ENCODE data around the gene SLC44A4.

- no peak for TF ChIP-seq SIN3A (conservative IDR thresholded peaks at IDR 0.05 in 1 of 2, IDR thresholded peaks at IDR 0.05 in 1 of 2; ENCODE audit: low read depth in 1 of 2, low read length in 2 of 2)
- TF ChIP-seq POLR2A (IDR thresholded peaks at IDR 0.05; ENCODE audit: control extremely low read depth in 1 of 2, low read depth in 2 of 2, low read length in 2 of 2), result no peak
- TF ChIP-seq CHD1 (IDR thresholded peaks at IDR 0.05; ENCODE audit: low read depth, low read length), result no peak
- TF ChIP-seq RAD21 (IDR thresholded peaks at IDR 0.05 in 1 of 2, conservative IDR thresholded peaks at IDR 0.05 in 1 of 2; ENCODE audit: low read depth in 2 of 2, low read length in 2 of 2), result no peak
- TF ChIP-seq, protein P1, sequence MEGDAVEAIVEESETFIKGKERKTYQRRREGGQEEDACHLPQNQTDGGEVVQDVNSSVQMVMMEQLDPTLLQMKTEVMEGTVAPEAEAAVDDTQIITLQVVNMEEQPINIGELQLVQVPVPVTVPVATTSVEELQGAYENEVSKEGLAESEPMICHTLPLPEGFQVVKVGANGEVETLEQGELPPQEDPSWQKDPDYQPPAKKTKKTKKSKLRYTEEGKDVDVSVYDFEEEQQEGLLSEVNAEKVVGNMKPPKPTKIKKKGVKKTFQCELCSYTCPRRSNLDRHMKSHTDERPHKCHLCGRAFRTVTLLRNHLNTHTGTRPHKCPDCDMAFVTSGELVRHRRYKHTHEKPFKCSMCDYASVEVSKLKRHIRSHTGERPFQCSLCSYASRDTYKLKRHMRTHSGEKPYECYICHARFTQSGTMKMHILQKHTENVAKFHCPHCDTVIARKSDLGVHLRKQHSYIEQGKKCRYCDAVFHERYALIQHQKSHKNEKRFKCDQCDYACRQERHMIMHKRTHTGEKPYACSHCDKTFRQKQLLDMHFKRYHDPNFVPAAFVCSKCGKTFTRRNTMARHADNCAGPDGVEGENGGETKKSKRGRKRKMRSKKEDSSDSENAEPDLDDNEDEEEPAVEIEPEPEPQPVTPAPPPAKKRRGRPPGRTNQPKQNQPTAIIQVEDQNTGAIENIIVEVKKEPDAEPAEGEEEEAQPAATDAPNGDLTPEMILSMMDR (IDR thresholded peaks at IDR 0.05; ENCODE audit: control extremely low read depth in 1 of 3, insufficient read depth in 1 of 3, low read depth in 1 of 3, low read length in 3 of 3), result no peak
- TF ChIP-seq TAF1 (IDR thresholded peaks at IDR 0.05; ENCODE audit: low read depth, low read length), result no peak
- TF ChIP-seq EP300 (IDR thresholded peaks at IDR 0.05; ENCODE audit: borderline replicate concordance in 1 of 2, low read depth in 2 of 2, low read length in 2 of 2), result no peak
- no peak for TF ChIP-seq TBP (IDR thresholded peaks at IDR 0.05; ENCODE audit: low read depth, low read length)
- TF ChIP-seq, protein P2, sequence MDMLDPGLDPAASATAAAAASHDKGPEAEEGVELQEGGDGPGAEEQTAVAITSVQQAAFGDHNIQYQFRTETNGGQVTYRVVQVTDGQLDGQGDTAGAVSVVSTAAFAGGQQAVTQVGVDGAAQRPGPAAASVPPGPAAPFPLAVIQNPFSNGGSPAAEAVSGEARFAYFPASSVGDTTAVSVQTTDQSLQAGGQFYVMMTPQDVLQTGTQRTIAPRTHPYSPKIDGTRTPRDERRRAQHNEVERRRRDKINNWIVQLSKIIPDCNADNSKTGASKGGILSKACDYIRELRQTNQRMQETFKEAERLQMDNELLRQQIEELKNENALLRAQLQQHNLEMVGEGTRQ (IDR thresholded peaks at IDR 0.05; ENCODE audit: low read length), result no peak
Observed at GRCh38 chr6:31889331-31889972, 10.7 kb upstream of the SLC44A4 start.

Data from H1 (cell line).